ENCODE data around the gene AIM2.
"Not testable (repeated sequence)": the region's sequence is repeated elsewhere in the genome, so short reads cannot be mapped to it uniquely, and the experiment has no call there.

The AIM2 gene, protein sequence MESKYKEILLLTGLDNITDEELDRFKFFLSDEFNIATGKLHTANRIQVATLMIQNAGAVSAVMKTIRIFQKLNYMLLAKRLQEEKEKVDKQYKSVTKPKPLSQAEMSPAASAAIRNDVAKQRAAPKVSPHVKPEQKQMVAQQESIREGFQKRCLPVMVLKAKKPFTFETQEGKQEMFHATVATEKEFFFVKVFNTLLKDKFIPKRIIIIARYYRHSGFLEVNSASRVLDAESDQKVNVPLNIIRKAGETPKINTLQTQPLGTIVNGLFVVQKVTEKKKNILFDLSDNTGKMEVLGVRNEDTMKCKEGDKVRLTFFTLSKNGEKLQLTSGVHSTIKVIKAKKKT

DNA sequence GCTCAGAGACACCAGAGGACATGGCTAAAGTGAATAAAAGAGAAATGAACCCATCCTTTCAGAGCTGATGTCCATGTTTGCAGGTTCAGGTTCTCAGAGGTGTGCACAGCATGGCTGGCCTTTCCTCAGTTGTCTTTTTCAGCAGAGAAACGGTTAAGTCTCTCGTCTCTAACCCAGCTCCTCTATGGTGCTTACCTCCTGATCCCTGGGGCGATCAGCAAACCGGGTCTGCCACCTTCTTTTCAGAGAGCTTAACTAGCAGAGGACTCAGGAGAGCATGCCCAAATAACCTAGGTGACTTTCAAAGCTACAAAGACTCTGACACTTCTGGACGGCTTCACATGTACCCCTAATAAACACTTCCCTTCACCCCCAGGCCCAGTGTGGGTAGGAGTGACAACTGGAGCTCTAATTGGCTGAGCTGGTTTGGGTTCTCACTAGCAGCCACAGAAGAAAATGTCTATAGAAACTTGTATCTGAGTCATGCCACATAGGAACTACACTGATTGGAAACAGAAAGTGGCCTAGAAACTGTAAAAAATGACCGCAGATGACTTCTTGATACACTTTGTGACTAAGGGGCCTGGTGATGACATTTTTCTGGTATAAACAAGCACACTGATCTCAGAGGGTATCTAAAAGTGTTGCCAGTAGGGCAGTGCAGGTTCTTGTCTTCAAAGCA lies at the start of gene AIM2:
TSS of gene AIM2 (minus strand) at position 329 of the 682 bp plus-strand sequence. CDS start 3,267 bp downstream, outside the sequence.
- no peak for DNase-seq

DNA sequence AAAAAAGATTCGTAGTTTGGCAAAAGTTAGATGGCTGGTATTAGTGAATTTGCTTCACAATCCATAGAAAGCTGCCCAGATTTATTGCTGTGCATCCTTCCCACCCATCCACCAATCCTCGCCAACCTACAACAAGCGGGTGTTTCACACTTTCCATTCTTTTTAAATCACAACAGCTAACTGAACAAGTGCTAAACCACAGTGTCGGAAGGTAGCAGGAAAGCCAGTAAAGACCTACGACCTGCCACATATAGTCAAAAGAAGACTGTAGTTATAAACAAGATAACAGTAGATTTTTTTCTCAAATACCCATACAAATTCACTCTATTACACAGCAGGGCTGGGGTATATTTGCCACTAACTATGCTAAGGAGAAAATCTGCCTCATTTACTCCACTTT lies 47.0 kb upstream of the AIM2 start:
- DNase-seq: no peak

DNA sequence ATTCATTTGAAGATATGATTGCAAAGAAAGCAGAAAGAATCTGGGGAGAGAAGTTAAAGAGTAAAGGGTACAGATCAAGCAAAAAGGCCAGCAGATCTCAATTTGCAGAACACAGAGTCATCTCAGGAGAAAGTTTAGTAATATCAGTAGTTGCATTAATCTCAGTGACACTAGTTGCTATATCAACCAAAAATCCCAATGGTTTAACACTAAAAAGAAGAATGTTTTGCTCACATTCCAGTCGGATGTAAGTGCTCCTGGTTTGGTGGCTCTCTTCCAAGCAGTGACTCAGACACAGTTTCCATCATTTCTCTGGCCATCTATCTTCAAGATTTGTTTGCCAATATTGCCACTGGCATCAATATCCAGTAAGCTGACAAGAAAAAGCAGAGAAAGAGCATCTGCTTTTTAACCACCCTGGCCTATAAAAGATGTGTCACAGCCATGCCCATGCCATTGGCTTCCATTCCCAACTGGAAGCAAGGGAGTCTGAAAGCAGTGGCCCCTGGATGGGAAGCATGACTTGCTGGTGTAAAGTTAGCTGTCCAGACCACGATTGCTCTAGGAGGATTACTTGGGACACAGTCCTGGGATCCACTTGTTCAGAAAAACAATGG lies 45.5 kb upstream of the AIM2 start:
- DNase-seq: no peak

DNA sequence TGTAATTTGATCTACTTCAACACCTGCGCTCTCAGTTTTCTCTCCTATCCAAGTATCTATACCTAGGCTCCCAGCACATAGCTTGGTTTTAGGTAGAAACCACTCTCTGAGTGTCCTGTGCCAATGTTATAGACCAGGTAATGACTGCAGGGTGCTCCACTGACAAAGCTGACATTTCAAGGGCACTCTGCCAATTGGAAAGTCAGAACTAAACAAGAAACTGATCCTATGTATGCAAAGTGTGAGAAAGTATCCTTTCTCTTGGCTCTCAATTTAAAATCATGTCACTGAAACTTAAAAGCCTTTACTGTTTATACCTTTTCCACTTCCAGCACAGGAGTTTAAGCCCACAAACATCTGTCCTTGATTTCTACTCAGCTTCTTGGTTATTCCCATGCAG lies 45.0 kb upstream of the AIM2 start:
- DNase-seq: no peak

DNA sequence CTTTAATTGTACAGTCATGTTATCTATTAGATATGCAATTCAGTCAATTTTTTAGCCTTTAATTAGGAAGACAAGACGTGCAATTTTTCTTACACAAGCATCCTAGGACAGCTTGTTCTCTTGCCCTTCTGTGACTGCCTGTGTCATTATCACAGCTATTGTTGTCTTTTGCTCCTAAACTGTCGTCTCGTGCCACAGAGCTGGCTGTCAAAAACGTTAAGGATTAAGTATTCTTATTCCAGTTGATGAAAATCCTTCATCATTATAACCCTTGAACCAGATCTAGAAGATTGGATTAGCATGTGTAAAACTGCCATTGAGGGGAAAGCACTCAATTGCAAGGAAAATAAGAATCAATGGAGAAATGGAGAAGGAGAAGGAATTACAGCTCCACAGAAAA lies 43.8 kb upstream of the AIM2 start:
- DNase-seq: no peak

DNA sequence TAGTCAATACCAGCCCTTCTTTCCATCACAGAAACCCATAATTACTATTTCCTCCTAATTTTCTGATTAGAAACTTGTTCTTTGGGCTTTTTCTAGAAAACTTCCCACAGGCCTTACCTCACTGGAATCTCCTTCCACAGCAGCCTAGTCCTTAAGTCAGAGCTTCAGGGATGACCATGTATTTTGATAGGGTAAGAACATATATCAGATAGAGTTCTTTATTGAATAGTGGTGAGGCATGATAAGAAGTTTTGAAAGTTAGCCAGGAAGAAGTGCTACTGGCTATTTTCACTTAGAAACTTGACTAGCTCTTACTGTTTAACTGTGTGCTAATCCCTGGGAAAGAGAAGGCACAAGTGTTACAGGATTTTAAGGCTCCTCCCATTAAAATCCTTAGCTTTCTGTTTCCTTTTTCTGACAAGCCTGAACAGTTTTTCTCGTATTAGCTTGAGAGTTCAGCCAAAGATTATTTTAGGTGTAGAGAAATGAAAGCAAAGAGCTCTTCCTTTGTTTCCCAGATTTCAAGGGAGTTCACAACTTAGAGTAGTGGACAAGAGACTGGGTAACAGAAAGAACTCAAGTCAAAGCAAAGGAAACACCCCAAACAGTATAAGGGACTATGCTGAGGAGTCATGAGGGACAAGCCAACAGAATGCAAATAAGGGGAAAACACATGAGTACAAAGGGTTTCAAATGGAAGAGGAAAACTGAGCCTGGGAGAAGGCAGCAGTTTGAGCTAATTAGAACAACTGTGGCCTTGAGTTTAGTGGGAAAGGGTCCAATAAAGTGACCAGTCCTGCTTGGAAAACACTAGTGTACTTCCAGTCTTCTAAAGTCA lies 37.2 kb upstream of the AIM2 start:
- DNase-seq: no peak

DNA sequence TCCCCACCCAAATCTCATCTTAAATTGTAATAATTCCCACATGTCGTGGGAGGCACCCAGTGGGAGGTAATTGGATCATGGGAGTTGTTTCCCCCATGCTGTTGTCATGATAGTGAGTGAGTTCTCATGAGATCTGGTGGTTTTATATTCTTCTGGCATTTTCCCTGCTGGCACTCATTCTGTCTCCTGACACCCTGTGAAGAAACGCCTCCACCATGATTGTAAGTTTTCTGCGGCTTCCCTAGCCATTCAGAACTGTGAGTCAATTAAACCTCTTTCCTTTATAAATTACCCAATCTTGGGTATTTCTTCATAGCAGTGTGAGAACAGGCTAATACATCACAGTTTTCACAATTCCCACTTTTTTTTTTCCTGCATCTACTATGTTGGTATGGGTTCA lies 26.5 kb upstream of the AIM2 start:
- not testable (repeated sequence) for DNase-seq

DNA sequence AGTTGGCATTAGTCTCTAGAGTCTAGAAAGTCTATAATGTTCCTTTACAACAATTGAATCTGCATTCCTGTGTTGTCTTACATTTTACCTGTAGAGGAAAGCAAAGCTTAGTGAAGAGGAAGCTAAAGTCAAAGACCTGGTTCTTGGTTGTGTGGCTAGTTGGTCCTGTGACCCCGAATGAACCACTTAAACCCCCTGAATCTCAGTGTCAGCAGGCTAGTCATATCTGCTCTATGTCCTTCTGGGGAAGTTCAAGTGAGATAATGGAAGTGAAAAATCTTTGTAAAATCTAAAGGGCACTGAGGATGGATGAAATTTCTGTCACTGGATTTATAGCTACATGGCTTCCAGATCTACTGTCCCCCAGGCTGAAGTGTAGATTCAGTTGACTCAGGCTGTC lies 24.0 kb upstream of the AIM2 start:
- no peak for DNase-seq

DNA sequence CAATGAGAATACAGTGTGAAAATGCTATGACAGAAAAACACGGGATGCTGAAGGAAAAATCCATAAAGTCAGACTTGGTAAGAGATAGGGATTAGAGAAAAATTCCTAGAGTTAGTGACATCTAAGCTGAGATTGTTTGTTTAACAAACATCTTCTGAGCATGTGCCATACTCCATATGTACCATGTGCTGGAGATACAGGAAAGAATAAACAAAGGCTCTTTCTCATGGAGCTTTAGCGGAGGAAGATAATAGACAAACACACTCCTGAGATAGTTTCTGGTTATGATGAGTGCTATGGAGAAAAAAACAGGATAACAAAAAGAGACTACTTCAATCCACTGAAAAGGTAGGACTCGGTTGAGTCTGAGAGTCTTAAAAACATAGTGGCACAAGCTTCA lies 22.0 kb upstream of the AIM2 start:
- no peak for DNase-seq

DNA sequence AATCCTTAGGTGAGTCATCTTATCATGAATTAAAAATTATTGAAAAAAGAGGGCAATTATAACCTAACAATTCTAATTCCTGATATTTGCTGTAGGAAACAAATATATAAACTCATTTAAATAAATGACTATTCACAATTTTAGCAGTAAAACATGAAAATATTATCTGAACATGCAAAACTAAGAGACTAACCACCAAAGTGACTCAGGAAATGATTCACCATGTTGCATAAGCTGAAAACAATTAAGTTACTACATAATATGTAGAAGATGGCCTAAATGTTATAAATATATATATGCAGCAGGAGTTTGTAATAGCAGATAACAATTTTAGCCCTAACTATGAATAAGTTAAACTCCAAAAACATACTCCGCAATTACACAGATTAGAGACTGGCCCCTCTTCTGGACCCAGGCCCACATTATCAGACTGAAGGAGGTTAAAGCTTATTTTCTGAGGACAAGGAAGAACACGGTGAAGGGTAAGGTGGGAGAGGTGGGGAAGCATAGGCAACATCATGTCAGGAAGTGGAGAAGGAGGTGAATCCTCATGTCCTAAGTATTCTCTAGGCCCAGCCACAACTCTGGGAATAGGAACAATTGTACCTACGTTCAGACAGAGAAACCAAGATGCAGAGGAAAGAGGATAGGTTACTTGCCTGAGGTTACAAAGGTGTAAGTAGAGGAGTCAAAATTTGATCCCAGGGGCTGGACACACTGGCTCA lies 15.6 kb upstream of the AIM2 start:
- DNase-seq: no peak

DNA sequence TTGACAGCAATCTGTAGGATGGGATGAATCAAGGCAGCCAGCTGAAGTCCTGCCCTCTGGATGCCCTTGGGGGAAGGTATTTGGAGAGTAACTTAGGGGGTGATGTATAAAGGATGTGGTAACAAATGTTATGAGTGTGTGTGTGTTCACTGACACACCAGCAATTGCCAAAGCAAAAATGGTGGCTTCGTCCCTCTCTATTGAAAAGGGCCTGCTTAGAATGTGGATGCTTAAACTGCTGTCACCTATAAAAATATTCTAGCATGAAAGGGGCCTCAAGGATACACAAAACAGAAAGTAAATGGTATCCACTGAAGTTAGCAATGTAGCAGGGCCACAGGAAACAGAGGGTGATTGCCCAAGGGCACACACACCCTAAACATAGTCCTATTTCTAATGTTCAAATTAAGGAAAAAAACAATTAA lies 15.1 kb upstream of the AIM2 start:
- DNase-seq: no peak

DNA sequence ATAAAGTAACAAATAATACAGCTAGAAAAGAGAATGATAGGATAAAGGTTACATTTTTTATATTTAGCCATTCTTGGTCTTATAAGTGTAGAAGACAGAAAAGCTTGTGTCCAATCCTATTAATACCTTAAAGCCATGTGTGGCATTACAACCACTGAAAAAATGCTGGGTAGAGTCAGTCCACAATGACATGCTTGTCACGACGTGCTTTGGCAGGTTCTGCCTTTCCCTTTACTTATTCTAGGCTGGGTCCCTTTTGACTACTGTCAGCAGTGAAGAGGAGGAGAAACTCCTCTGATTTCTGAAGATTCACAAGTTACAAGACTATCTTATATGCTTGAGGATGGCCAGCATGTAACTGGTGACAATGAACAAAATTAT lies 14.6 kb upstream of the AIM2 start:
- DNase-seq: no peak

DNA sequence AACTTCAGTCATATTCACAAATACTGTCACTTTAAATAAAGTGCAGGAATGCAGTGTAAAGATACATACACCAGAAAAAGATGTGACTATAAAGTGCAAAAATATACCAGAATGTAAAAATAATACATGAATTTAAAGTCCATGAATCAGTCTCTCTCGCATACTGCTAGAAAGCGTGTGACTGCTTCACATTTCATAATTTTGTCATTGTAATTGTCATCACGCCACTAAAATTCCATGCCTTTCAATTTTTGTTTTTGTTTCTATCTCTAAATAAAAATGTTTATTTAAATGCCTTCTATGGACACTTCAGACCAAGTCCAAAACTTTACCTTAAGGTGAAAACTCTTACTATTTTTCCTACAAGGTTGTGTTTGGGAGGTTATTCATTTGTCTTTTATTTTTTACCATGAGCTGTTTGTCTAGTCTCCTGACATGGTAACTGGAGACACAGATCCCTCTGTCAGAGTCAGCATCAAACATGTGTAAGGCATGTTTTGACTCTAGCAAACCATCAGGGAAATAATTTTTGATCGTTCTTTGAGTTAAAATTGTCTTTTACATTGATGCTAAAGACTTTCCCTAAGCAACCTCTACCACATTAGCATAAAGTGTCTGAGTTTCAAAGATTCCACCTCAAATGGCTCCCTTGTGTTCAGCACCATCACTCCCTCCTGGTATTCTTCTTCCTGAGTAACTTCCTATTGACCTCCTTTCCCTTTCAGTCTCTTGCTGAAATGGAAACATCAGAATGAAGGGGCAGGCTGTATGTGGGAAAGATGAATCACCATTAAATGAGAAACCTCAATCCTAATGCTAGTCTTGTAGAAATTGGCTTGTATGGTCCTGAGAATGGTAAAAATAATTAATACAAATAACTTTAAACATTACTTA lies 14.0 kb upstream of the AIM2 start:
- no peak for DNase-seq

DNA sequence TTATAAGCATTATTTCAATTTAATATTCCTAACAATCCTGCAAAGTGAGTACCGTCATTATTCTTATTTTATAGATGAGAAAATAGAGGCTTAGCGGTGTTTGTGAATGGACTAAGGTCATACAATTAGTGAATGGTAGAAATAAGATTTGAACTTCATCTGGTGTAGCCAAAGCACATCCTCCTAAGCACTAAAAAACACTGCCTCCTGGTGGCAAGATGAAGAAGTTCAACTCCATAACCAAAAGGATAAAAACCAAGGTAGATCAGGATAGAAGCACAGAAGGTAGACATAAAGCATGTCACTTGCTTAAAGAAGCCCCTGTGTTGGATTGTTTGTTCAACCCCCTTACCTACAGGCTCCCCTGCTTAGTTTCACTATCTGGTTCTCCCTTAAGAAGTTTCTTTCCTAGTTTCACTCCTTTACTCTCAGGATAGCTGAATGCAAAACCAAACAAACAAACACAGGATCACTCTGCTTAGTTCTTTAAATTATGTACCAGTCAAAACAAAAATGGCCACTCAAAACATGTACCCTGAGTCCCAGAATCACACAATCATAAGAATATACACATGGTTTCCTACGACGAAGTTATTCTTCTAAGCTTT lies 12.7 kb upstream of the AIM2 start:
- no peak for DNase-seq

DNA sequence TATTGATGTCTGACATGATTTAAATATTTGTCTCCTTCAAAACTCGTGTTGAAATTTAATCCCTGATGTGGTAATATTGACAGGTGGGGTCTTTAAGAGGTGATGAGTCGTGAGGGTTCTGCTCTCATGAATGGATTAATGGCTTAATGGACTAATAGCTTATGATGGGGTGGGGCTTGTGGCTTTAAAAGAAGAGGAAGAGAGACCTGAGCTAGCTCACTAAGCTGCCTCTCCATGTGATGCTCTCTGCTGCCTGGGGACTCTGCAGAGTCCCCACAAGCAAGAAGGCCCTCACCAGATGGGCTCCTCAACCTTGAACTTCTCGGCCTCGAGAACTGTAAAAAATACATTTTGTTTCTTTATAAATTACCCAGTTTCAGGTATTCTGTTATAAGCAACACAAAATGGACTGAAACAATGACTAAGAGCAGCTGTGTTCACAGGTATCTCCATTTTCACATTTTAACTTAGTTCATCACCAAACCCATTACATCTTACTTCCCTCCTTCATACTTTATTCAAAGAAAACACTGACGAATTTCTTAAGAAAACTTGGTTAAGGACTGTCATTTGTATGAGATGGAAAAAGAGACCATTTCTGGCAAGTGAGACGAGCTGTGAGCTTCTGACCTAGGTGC lies 12.1 kb upstream of the AIM2 start:
- DNase-seq: no peak

DNA sequence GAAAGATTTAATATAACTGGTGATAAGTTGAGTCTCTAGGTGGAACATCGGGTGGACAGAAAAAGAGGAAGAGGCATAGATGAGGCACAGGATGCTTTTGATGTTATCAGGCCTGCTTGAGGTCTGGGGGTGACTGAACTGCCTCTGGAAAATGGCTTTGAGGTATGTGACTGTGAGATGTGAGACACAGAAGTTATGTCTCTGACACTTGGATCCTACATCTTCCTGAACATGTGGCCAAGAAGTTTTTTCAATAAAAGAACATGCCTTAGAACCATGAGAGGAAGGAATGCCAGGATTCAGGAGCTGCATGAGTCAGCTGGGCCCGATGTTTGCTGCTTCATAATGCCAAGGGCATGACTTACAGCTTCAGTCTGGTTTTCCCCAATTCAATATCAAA lies 11.5 kb upstream of the AIM2 start:
- no peak for DNase-seq

DNA sequence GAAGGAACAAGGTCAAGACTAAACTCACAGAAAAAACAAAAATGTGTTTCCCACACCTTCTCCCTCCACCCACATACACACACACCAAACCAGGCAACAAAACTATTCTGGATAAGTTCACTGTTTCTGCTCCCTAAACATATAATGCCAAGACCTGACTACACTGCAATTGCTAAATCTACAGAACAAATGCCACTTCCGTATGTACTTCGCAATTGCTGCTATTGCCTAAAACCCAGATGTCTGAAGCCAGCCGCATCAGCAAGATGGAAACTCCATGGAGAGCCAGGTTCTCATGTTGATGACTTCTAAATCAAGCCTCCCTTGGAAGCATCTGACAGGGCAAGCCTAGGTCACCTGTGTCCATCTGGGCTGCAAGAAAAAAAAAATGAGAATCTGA lies 8.3 kb upstream of the AIM2 start:
- DNase-seq: no peak

DNA sequence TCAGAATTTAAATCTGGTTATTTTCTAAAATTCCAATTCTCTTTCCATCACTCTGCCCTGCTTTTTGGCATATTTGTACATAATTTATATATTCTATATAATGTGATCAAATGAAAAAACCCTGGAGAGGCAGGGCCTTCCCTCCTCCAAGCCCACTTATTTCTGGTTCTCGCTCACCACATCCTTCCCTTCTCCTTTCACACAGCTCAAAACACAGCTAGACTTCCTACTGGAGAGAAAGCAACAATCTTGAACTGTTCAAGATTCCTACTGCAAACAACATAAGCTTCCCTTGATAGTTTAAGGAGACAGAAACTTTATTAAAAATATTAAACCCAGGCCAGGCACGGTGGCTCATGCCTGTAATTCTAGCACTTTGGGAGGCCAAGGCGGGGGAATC lies 7.6 kb upstream of the AIM2 start:
- no peak for DNase-seq

DNA sequence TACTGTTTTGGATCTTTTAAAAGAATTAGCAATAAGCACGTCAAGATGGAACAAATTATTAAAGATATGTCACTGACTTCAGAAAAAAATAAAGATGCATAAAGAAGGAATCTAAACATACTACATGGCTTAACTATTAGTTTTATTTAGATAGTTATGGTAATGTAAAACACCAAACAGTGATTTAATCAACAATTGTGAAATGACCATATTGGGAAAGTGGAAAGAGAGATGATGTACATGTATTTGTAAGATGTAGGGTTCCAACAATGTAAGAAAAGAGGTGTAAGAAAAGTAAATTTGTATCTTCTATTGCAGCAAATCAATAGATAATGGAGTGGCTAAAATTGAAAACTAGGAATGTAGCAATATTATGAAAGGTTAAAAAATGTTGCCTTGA lies 6.4 kb upstream of the AIM2 start:
- no peak for DNase-seq

DNA sequence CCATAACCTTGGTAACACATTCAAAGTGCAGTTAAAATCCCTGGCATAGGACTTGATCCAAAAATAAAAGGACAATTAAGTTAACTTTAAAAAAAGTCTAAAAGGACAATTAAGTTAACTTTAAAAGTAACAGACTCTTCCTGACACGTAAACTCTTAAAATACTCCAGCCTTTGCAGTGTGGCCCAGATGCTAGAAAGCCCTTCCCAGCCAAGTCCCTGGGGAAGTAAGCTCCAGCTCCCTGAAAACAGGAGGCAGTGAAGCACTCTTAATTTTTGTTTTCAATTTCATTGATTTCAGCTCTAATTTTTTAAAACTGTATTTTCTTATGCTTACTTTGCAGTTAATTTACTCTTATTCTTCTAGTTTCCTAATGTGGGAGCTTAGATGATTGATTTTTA lies 5.1 kb upstream of the AIM2 start:
- no peak for DNase-seq

DNA sequence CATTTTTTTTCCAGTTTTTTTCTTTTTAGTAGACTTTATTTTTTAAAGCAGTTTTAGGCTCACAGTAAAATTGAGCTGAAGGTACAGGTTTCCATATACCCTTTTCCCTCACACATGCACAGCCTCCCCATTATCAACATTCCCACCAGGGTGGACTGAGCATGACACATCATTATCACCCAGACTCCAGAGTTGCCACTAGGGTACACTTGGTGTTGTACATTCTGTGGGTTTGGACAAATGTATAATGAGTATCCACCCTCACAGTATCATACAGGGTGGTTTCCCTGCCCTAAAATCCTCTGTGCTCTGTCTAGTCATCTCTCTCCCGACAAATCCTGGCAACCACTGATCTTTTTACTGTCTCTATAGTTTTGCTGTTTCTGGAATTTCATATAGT lies 3.0 kb upstream of the AIM2 start:
- DNase-seq: no peak
